ENCODE measurements around the gene OCIAD2. TPM values are rescaled to one million over a fixed set of nuclear protein-coding genes. Genes with fewer than 3 reads are reported as not detected.
"Not testable (repeated sequence)": the region's sequence is repeated elsewhere in the genome, so short reads cannot be mapped to it uniquely, and the experiment has no call there.

OCIAD2 gene
- polyA plus RNA-seq, 3 donors, result 18.7 to 31.8 (median 19.8) TPM

DNA sequence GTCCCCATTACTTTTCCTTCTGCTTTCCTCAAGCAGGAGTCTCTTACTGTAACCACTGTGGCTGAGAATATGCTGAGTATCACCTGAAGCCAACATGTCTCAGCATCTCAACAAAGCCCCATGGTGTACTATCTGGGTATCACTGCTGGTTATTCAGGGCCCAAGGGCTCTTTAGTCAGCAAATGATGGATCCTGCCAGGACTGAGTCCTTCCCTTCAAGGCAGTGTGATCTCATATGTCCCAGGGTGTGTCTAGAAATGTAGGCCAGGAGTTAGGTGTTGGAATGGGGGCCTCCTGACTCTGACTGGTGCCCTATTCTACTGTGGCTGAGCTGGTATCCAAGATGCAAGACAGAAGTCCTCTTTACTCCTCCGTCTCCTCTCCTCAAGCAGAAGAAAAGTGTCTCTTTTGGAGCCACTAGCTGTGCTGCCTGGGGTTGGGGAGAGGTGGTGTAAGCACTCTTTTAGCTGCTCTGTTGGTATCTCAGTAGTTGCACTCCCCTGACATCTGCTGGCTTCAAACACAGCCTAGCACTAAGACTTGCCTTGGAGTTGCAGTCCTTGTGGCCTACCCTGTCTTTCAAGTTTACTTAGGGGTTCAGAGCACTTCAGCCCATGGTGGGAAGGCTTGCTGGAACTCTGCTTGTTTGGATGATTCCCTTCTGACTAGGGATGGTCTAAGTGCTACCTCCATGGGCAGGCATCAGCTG is 28.6 kb downstream of the OCIAD2 start:
- 88 to 95% (median 91%) methylated on average over 1 of the region's 1 CpG for WGBS, 3 donors
- no peak overlapping the region for H3K27ac ChIP-seq (ENCODE audit: low read depth, low read length)

DNA sequence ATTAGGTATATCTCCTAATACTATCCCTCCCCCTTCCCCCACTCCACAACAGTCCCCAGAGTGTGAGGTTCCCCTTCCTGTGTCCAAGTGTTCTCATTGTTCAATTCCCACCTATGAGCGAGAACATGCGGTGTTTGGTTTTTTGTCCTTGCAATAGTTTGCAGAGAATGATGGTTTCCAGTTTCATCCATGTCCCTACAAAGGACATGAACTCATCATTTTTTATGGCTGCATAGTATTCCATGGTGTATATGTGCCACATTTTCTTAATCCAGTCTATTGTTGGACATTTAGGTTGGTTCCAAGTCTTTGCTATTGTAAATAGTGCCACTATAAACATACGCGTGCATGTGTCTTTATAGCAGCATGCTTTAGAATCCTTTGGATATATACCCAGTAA is 41.9 kb downstream of the OCIAD2 start:
- WGBS, 3 donors, result 95 to 98% (median 96%) methylated on average over 4 of the region's 4 CpGs
- H3K27ac ChIP-seq (ENCODE audit: low read depth, low read length), result not testable (repeated sequence)

DNA sequence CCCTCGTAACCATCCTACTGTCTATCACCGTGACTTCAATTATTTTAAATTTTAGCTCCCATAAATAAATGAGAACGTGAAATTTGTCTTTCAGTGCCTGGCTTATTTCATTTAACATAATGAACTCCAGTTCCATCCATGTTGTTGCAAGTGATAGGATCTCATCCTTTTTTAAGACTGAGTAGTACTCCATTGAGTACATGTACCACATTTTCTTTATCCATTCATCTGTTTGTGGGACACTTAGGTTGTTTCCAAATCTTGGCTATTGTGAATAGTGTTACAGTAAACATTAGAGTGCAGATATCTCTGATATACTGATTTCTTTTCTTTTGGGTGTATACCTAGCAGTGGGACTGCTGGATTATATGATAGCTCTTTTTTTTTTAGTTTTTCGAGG is 42.8 kb downstream of the OCIAD2 start:
- 89 to 90% (median 90%) methylated on average over 4 of the region's 4 CpGs for WGBS, 3 donors
- H3K27ac ChIP-seq (ENCODE audit: low read depth, low read length), result no peak overlapping the region

DNA sequence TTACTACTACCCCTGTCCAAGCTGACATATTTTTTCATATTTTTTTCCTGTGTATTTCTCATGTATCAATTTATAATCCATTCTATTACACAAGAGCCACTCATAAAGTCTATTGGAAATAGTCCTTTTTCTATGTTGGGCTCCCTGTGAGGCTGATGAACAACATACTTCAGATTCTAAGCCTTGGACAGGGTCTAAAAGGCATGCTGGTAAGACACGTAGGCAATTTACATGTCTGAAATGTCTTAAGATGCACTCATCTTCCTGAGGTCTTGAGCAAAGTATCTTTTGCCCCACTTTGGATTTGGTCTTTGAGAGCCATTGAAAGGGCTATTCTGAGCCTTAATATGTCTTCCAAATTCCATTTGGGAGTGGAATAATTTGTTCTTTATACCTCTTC is 43.9 kb downstream of the OCIAD2 start:
- WGBS, 3 donors, result 65 to 75% (median 73%) methylated on average over 1 of the region's 1 CpG
- no peak overlapping the region for H3K27ac ChIP-seq (ENCODE audit: low read depth, low read length)

DNA sequence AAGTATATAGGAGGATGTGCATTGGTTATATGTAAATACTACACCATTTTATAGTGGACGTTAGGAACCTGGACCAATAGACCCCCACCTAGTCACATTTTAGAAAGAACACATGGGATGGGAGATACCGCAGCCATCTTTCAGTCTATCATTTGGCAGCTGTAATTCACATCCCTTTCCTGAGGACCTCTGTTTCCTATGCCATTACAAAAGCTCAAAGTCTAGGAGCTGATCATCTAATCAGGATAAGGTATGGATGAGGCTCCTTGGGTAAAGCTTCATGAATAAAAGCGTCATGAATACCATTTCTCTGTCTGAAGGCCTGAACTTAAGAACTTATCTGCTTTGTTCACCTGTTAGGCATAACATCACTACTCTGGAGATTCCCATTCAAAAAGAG is 44.5 kb downstream of the OCIAD2 start:
- 81 to 93% (median 92%) methylated on average over 3 of the region's 3 CpGs for WGBS, 3 donors

DNA sequence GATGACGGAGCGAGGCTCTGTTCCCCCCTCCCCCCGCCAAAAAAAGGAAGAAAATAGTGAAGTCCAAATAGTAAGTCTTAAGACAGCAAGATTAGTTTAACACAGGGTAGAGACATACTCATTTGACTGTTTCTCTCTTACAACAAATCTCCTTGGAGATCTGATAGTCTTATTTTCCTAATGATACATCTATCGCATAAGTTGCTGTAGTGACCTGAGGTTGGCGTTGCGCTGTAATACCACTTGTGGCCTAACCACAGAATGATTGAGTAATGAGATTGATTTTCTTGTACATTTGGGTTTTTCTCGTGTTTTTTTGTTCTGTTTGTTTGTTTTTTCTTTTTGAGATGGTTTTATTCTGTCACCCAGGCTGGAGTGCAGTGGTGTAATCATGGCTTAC is 48.4 kb downstream of the OCIAD2 start:
- WGBS, 3 donors, result 72 to 90% (median 86%) methylated on average over 7 of the region's 7 CpGs
- H3K27ac ChIP-seq (ENCODE audit: low read depth, low read length), result no peak overlapping the region

More for the DNA sequence above, 44.5 kb downstream of the OCIAD2 start:
- no peak overlapping the region for H3K27ac ChIP-seq (ENCODE audit: low read depth, low read length)

DNA sequence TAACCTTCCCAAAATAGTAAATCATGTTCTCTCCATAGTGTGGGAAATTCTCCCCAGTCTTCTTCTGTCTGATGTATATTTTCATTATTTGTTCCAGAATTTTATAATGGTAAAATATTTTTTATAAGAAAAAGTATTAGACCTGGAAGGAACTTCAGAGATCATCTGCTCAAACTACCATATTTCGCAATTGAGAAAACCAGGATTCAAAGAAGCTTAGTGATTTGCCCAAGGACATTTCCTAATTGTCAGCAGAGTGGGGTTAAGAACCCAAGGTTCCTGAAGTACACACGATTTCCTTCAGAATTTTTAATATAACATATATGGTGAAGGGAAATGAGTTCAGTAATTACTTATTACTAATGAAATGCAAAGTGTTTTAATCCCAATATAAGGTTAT is 51.6 kb downstream of the OCIAD2 start:
- WGBS, 3 donors, result 67 to 91% (median 72%) methylated on average over 2 of the region's 2 CpGs
- H3K27ac ChIP-seq (ENCODE audit: low read depth, low read length), result no peak overlapping the region

DNA sequence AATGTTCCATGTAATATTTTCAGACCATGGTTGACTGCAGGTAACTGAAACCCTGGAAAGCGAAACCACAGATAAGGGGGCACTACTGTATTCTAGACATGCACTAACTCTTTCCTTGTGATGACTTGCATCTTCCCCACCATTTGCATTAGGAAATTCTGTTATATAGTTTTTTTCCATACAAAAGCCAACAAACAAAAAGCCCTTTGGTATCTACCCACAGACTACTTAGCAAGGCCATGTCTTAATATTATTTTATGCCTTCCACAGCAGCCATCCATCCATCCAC is 52.2 kb downstream of the OCIAD2 start:
- no peak overlapping the region for H3K27ac ChIP-seq (ENCODE audit: low read depth, low read length)
- WGBS, 3 donors, result 97 to 100% (median 100%) methylated on average over 1 of the region's 1 CpG

DNA sequence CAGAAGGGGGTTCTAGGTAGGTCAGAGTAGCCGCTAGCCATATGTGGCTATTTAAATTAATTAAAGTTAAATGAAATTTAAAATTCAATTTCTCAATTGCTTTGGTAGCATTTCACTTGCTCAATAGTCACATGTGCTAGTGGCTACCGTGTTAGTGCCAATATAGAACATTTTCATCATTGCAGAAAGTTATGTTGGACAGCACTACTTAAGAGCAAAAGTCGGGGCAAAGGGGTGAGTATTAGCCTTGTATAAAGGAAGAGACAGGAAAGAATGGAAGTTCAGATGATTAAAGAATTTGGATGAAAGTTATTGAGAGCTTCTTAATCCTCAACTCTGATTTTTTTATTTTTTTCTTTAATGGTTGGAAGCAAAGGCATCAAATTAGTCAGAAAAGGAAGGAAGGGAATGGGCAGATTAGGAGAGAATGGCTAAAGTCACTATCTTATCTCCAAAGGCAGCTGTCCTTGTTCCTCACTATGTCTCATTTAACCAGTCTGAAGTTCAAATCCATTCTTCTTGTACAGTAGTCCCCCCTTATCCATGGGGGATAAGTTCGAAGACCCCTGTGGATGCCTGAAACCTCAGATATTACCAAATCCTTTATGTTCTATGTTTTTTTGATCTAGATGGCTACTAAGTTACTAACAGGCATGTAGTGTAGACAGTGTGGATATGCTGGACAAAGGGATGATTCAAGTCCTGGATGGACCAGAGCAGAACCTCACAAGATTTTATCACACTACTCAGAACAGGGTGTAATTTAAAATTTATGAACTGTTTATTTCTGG is 52.8 kb downstream of the OCIAD2 start:
- no peak overlapping the region for H3K27ac ChIP-seq (ENCODE audit: low read depth, low read length)
- 89 to 95% (median 90%) methylated on average over 4 of the region's 4 CpGs for WGBS, 3 donors

DNA sequence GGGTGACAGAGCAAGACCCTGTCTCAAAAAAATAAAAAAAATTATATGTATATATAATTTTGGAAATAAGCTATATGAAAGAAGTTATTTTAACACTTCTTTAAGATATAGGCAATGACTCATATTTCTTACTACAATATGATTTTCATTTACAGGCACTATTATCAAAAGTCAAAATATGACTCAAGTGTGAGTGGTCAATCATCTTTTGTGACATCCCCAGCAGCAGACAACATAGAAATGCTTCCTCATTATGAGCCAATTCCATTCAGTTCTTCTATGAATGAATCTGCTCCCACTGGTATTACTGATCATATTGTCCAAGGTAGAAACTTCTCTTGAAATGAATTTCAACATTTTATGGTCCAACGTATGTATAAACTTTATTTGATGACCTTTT is 54.9 kb downstream of the OCIAD2 start:
- no peak overlapping the region for H3K27ac ChIP-seq (ENCODE audit: low read depth, low read length)
- 78 to 90% (median 88%) methylated on average over 1 of the region's 1 CpG for WGBS, 3 donors

DNA sequence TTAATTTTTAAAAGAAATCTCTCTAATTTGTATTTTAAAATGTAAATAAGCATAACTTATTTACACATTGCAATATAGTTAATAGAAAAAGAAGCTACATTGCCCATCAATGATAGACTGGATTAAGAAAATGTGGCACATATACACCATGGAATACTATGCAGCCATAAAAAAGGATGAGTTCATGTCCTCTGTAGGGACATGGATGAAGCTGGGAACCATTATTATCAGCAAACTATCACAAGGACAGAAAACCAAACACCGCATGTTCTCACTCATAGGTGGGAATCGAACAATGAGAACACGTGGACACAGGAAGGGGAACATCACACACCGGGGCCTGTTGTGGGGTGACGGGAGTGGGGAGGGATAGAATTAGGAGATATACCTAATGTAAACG is 57.8 kb downstream of the OCIAD2 start:
- 98 to 99% (median 99%) methylated on average over 6 of the region's 6 CpGs for WGBS, 3 donors
- not testable (repeated sequence) for H3K27ac ChIP-seq (ENCODE audit: low read depth, low read length)

DNA sequence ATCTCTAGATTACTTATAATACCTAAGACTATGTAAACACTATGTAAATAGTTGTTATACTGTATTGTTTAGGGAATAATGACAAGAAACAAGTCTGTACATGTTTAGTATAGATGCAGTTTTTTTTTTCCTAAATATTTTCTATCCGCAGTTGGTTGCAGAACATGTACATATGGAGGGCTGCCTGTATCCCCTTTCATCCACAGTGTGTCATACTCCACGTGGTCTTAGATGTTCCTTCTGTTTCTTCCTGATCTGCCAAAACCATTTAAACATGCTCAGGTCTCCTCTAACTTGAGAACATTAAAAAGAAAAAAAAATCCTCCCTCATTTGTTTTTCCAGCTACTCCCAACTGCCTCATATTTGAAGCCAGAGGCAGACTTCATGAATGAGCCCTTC is 61.7 kb downstream of the OCIAD2 start:
- no peak overlapping the region for H3K27ac ChIP-seq (ENCODE audit: low read depth, low read length)
- 84 to 89% (median 88%) methylated on average over 2 of the region's 2 CpGs for WGBS, 3 donors

DNA sequence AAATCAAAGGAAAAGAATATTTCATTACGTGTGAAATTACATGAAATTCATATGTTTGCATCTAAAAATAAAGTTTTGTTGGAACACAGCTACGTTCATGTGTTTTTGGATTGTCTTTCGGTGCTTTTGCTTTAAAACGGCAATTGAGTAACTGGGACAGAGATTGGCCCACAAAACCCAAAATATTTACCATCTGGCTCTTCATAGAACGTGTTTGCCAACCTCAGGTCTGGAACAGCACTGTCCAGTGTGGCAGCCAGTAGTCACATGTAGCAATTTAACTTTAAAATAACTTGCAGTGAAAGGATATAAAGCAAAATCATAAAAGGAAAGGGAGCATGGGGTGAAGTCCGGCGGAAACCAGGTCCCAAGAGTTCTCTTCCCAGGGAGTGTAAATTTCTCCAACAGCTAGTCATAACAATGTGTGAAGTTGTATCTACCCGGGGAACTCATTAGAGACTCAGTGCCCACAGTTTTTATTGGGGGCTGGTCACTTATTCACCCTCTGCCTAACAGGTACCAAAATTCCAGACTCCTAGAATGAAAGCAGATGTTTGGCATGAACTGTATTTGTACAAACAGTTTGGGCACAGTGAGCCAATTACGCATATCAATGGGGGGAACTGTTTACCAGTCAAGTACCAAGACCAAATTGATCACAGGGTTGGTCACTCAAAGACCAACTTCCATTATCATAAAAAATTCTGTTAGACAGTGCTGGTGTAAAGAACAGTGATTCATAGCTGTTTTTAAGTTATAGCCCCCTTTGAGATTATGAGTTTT is 65.3 kb downstream of the OCIAD2 start:
- H3K27ac ChIP-seq (ENCODE audit: low read depth, low read length), result no peak overlapping the region
- 86 to 88% (median 87%) methylated on average over 9 of the region's 9 CpGs for WGBS, 3 donors

DNA sequence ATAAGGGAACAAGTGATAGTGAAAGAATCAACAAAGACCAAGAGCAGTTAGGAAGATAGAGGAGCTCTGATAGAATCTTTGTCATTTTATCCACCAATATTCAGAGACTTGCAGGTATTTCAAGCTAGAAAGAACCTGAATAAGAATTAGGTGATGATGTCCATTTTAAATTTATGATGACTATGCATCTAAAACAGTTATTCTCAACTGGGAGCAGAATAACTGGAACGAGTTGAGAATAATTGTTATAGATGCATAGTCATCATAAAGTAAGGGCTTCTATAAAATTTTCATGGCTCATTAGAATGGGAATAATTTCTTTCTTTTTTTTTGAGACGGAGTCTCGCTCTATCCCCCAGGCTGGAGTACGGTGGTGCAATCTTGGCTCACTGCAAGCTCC is 69.9 kb downstream of the OCIAD2 start:
- WGBS, 3 donors, result 97 to 98% (median 98%) methylated on average over 4 of the region's 4 CpGs
- no peak overlapping the region for H3K27ac ChIP-seq (ENCODE audit: low read depth, low read length)

Other genes starting within 250 kb of the OCIAD2 start
- gene FRYL, start 126.5 kb downstream of the OCIAD2 start, polyA plus RNA-seq, result 10 to 100 TPM in 2 of 3 donors, 1 to 10 TPM in 1; 9.8 to 15.9 (median 13.8) TPM
- 100 to 1,000 TPM in 1 of 3 donors, 10 to 100 TPM in 2; 70.5 to 107 (median 91.9) TPM for gene OCIAD1, start 75.7 kb downstream of the OCIAD2 start, polyA plus RNA-seq
- gene CWH43, start 79.5 kb upstream of the OCIAD2 start, polyA plus RNA-seq, result under 1 TPM in 1 of 3 donors, not detected in 2; 0.43 TPM

Measured in adipose tissue (tissue), 3 donors.